H1 (cell line): ENCODE measurements around the gene ATOH8.

Source experiments
- CEBPB ChIP-seq: IDR thresholded peaks from 2 replicates; pipeline ENCODE4 v1.6.1; 2012; ENCODE audit warnings: low read depth, low read length
- CTCF ChIP-seq, 3 experiments: IDR thresholded peaks; 1 replicate in 2 of 3; 2 replicates in 1 of 3; pipeline versions ENCODE4 v1.5.1 to v1.6.1; 2011; ENCODE audit warnings: low read length in 3 of 3, mild to moderate bottlenecking in 3 of 3, inconsistent platforms in 2 of 3, low read depth in 1 of 3, moderate library complexity in 1 of 3; ENCODE audit not compliant: insufficient read depth in 1 of 3; ENCODE audit errors: control extremely low read depth in 1 of 3
- EZH2 ChIP-seq: fragments of 200-600 bp; sonication (generic); IDR thresholded peaks from 2 replicates; pipeline ENCODE4 v1.7.1; 2012; ENCODE audit warnings: low read depth, mild to moderate bottlenecking, moderate library complexity, low read length, inconsistent platforms; ENCODE audit not compliant: severe bottlenecking
- NANOG ChIP-seq: IDR thresholded peaks from 2 replicates; pipeline ENCODE4 v1.6.1; 2011; ENCODE audit warnings: low read length, low read depth, mild to moderate bottlenecking, inconsistent platforms; ENCODE audit not compliant: insufficient read depth, poor library complexity, severe bottlenecking
- POLR2A ChIP-seq, 2 experiments: IDR thresholded peaks; 1 replicate in 1 of 2; 2 replicates in 1 of 2; pipeline ENCODE4 v1.6.1; 2011; ENCODE audit warnings: low read depth in 2 of 2, low read length in 2 of 2, mild to moderate bottlenecking in 2 of 2; ENCODE audit errors: control extremely low read depth in 1 of 2
- TAF1 ChIP-seq: IDR thresholded peaks from 2 replicates; pipeline ENCODE4 v1.6.1; 2011; ENCODE audit warnings: mild to moderate bottlenecking, low read depth, low read length
- ZNF274 ChIP-seq: IDR thresholded peaks from 2 replicates; pipeline ENCODE4 v1.7.0; 2012; ENCODE audit warnings: low read length, borderline replicate concordance; ENCODE audit errors: extremely low read depth
- TF ChIP-seq, protein P1 (sequence below): IDR thresholded peaks from 2 replicates; pipeline ENCODE4 v1.6.1; 2011; ENCODE audit warnings: low read depth, mild to moderate bottlenecking, low read length; ENCODE audit not compliant: insufficient read depth

DNA sequence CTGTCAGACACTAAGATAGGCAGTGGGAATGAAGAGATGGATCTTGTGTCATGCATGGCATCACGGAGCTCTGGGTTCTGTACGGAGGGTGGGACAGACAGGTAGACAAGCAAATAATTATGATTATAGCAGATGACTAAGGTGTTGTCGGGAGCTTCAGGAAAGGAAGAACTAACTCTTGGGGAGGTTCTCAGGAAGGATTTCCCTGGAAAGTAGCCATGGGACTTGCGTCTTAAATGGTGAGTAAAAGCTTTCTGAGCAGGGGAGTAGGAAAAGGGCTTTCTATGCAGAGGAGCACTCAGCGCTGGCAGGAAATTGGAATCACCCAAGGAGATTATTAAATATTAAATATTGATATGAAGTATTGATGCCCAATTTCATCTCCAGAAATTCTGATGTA, 35.5 kb downstream of the ATOH8 start:
- TF ChIP-seq ZNF274 (no peak), TAF1 (no peak), CTCF (IDR thresholded peaks at IDR 0.05; ENCODE audit: control extremely low read depth in 1 of 3, insufficient read depth in 1 of 3, low read depth in 1 of 3, low read length in 3 of 3) (no peak), POLR2A (IDR thresholded peaks at IDR 0.05; ENCODE audit: control extremely low read depth in 1 of 2, low read depth in 2 of 2, low read length in 2 of 2) (no peak), NANOG (no peak), CEBPB (no peak), EZH2 (no peak)
- TF ChIP-seq, protein P1, sequence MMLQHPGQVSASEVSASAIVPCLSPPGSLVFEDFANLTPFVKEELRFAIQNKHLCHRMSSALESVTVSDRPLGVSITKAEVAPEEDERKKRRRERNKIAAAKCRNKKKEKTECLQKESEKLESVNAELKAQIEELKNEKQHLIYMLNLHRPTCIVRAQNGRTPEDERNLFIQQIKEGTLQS, result no peak
